Right ventricle myocardium superior (tissue), 1 donor: Measurements from ENCODE around the gene CCT3. TPM values are rescaled to one million over a fixed set of nuclear protein-coding genes. Genes with fewer than 3 reads are reported as not detected.
A peak's percentile ranks its signal among the peaks of the same experiment; 100 is the strongest.

Experiments used
- ATAC-seq: fragments of 200-7000 bp; cut with Tn5 transposase; one replicate; pipeline ENCODE4 v1.9.1; 2020; ENCODE audit warnings: mild to moderate bottlenecking; ENCODE audit not compliant: poor library complexity
- DNase-seq: peaks from one replicate; pipeline ENCODE4 v3.0.0-alpha.2; 2020
- intact Hi-C: fragments of 100-400 bp; cut with DNase I; formaldehyde crosslinking; loops from one replicate; pipeline ENCODE4 v1.11.2; 2022
- total RNA-seq: library from RNA; stranded (reverse); fragmentation: NEBNext Ultra II Directional; extraction: Animal tissue kit (Norgen Biotek cat#: 25700); gene quantifications from one replicate; pipeline ENCODE4 v1.2.1, GENCODE V29; 2021
- donor health status: DM: no; HTN: yes; CAD: no; lungs with severe emphysema.

CCT3 gene
- total RNA-seq, 1 donor from 2014 or later: 128 TPM

- intact Hi-C loops: no loop called here
- DNase-seq (no peak), ATAC-seq (no peak)
These were observed 48.2 kb downstream of the CCT3 start for GRCh38 chr1:156289857-156290256.

GRCh38 chr1:156286061-156286460 lies 52.0 kb downstream of the CCT3 start:
- DNase-seq: no peak
- no peak for ATAC-seq
- intact Hi-C loops: no loop called here

GRCh38 chr1:156285437-156285836 lies 52.7 kb downstream of the CCT3 start:
- DNase-seq: no peak
- ATAC-seq: no peak
- intact Hi-C loops: no loop called here

GRCh38 chr1:156284757-156285156 lies 53.3 kb downstream of the CCT3 start:
- ATAC-seq: no peak
- intact Hi-C loops: no loop called here

GRCh38 chr1:156284112-156284511 lies 54.0 kb downstream of the CCT3 start, which contains the start of gene TMEM79:
TMEM79 (plus strand) TSS chr1:156284325; CDS start chr1:156285227, 902 bp downstream.
- intact Hi-C loops: no loop called here
- DNase-seq (no peak), ATAC-seq (no peak)

More at GRCh38 chr1:156284757-156285156, 53.3 kb downstream of the CCT3 start:
- DNase-seq: peak; percentile 1

GRCh38 chr1:156283521-156283920 lies 54.6 kb downstream of the CCT3 start:
- ATAC-seq: no peak
- intact Hi-C loops: no loop called here

GRCh38 chr1:156282479-156283222 lies 55.4 kb downstream of the CCT3 start, which contains the start of gene SMG5:
SMG5 (minus strand) TSS chr1:156282825; CDS start chr1:156282680, 145 bp downstream.
- ATAC-seq: peak; percentile 96
- intact Hi-C loops: no loop called here
- peak; percentile 97 for DNase-seq

More at GRCh38 chr1:156283521-156283920, 54.6 kb downstream of the CCT3 start:
- no peak for DNase-seq

GRCh38 chr1:156281693-156282478 lies 56.2 kb downstream of the CCT3 start:
- intact Hi-C loops: no loop called here
- ATAC-seq: peak; percentile 6
- DNase-seq: no peak

GRCh38 chr1:156281281-156281680 lies 56.8 kb downstream of the CCT3 start:
- intact Hi-C loops: no loop called here
- DNase-seq (peak; percentile 78), ATAC-seq (peak; percentile 76)

GRCh38 chr1:156279837-156280236 lies 58.3 kb downstream of the CCT3 start:
- intact Hi-C loops: no loop called here
- no peak for ATAC-seq
- no peak for DNase-seq

- peak; percentile 23 for DNase-seq
- intact Hi-C loops: no loop called here
- ATAC-seq: no peak
These were observed 61.1 kb downstream of the CCT3 start for GRCh38 chr1:156276966-156277381.

GRCh38 chr1:156276532-156276931 lies 61.6 kb downstream of the CCT3 start:
- DNase-seq (no peak), ATAC-seq (no peak)
- intact Hi-C loops: no loop called here

GRCh38 chr1:156270314-156270713 lies 67.8 kb downstream of the CCT3 start:
- intact Hi-C loops: no loop called here
- no peak for DNase-seq
- ATAC-seq: no peak

- intact Hi-C loops: no loop called here
- no peak for ATAC-seq
- DNase-seq: no peak
These were observed 69.8 kb downstream of the CCT3 start for GRCh38 chr1:156268336-156268735.

GRCh38 chr1:156266051-156266450 lies 72.0 kb downstream of the CCT3 start:
- intact Hi-C loops: no loop called here
- ATAC-seq (no peak), DNase-seq (no peak)

GRCh38 chr1:156263288-156263655 lies 74.8 kb downstream of the CCT3 start:
- DNase-seq (peak; percentile 14), ATAC-seq (no peak)
- intact Hi-C loops: no loop called here

- intact Hi-C loops: no loop called here
- no peak for DNase-seq
- ATAC-seq: peak; percentile 34
These were observed 75.4 kb downstream of the CCT3 start for GRCh38 chr1:156262461-156263287.

GRCh38 chr1:156260896-156261295 lies 77.2 kb downstream of the CCT3 start:
- ATAC-seq: no peak
- intact Hi-C loops: no loop called here
- DNase-seq: no peak

- ATAC-seq: no peak
- DNase-seq: no peak
- intact Hi-C loops: no loop called here
These were observed 78.3 kb downstream of the CCT3 start for GRCh38 chr1:156259805-156260204.
